HG03066 (cell line): ENCODE measurements around the gene SLC25A41.

Experiments used
- ATAC-seq: cut with Tn5 transposase; IDR thresholded peaks from one replicate; pipeline ENCODE4 v1.9.1; 2021; ENCODE audit warnings: low read depth; ENCODE audit not compliant: unreplicated experiment

SLC25A41 gene

DNA sequence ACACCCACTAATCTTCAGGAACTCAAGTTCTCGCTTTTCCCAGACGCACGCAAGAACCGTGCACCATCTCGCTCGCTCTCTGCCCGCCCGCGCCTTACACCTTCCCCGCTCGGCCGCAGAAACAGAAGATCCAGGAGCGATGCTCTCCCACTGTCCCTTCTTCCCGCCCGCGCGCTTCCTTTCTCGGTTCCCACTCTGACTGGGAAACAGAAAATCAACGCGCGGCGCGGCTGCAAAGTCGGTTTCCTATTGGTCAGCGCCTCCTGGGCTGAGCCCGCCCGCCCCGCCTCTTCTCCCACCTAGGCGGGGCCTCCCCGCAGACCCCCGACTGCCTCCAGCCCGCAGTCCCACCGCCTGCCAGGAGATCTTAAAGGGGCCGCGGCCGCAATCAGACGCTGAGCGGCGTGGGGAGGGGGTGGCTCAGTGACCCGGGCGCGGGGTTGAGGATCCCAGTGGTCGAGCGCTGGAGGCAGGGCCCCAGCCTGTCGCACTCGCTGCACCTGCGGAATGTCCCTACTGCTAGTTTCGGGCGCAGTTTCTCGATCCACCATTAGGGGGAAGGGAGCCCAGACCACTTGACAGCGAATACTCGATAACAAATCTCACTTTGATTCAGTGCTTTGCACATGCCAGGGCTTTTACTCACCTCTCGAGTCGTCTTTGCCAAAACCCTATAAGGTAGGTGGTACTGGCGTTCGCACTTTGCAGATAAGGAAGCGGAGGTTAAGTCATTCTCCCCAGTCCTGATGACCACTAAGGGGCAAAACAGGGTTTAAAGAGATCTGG, 26.7 kb upstream of the SLC25A41 start:
- peak; percentile 74 for ATAC-seq

DNA sequence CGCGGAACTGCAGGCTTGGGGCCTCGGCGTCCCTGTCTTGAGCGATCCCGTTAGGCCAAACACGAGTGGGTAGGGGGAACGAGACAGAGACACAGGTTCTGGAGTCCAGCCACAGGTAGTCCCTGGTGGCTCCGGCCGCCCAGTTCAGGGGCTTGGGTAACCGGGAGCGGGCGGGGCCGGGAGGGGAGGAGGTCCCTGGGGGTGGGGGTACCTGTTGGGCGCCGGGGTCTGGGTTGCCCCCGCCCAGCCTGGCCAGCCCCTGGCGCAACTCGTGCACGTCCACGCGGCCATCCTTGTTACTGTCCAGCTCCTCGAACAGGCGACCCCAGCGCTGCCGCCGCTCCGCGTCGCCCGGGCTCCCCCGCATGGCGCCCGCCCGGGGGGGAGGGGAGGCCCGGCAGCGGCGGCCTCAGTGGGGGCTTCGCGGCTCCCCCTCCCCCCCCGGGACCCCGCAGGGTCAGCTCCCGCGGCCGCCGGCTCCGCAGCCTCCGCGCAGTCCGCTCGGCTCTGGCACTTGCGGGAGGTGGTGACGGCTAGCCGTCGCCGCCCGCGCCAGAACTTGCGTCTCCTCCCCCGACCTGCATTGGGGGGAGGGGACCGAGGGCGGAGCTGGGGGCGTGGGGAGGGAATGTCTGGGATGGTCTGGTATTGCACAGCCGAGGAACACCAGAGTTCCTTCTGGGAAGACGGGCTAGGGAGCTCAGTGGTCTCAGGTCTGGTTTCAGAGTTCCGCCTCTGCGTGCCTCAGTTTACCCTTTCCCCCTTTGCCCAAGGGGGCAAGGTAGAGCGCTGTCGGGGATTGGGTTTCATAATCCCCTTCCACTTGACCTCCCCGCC, 25.9 kb upstream of the SLC25A41 start, which contains the start of gene SLC25A23:
Gene SLC25A23, minus strand, starts transcription at position 531 of the 837 bp plus-strand sequence. Its CDS starts 164 bp downstream, at position 367.
- ATAC-seq: no peak

DNA sequence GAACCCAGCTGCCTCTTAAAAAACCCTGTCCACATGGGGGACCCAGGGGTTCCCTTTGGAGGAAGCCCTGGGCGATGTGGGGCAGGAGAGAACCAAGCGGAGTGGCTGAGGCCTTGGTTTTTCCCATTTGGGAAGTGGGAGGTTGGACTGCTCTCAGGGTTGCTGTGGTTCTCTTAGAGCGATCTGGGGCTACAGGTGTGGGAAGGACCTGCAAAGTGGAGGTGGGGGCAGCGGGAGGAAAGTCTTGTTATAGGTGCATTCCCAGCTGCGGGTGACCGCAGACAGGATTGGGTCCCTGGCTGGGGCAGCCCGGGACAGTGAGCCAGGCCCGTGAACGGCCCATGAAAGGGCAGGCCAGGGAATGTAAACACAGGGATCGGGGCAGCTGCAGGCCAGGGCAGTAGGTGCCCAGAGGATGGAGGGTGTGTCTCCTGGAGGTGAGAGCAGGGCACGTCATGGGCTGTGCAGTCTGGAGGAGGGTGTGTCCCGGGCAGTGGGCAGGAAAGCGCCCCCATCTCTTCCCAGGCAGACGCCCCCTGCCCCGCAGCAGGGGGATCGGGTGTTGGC, 25.2 kb upstream of the SLC25A41 start:
- ATAC-seq: no peak

DNA sequence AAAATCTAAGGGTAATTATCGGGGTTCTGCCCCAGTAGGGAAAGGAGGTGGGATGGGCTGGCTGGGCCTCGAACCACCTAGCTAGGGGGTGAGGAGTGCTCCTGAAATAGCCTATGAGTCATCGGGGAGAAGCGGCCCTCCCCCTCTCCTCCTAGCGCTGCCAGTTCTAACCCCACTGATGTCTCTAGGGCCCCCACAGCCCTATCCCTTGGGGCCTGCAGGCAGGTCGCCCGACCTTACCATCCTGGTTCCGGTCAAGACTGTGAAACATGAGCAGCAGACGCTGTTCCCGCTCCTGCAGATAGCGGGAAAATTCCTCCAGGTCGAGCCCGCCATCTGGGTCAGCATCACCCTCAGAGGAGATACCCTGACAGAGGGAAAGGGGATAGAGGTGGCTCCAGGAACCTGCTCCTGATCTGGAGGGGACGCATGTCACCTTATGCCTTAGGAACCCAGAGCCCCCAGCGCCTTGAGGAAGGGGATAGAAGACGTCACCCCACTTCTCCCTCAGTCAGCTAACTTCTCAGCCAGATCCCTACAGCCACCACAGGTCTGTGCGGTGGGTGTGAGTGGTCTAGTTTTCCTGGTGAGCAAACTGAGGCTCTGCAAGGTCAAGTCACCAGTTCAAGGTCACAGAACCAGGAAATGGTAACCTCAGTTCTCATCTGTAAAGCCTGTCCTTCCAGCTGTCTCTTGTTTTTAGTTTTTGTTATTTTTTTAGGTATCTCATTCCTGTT, 24.6 kb upstream of the SLC25A41 start:
- ATAC-seq: no peak

DNA sequence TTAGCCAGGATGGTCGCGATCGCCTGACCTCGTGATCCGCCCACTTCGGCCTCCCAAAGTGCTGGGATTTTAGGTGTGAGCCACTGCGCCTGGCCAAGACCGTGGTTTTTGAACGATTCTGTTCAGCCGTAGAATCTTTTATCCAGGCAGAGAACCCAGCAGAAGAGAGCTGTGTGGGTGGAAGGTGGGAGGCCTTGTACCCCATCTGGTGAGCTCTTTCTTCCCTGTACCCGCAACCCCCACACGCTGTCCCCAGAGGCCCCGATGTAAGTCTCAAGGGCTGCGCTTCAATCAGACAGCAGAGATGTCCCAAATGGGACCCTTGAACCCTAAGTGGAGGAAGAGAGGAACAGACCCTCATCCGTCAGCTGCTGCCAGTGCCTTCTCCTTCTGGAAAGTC, 22.4 kb upstream of the SLC25A41 start:
- no peak for ATAC-seq

DNA sequence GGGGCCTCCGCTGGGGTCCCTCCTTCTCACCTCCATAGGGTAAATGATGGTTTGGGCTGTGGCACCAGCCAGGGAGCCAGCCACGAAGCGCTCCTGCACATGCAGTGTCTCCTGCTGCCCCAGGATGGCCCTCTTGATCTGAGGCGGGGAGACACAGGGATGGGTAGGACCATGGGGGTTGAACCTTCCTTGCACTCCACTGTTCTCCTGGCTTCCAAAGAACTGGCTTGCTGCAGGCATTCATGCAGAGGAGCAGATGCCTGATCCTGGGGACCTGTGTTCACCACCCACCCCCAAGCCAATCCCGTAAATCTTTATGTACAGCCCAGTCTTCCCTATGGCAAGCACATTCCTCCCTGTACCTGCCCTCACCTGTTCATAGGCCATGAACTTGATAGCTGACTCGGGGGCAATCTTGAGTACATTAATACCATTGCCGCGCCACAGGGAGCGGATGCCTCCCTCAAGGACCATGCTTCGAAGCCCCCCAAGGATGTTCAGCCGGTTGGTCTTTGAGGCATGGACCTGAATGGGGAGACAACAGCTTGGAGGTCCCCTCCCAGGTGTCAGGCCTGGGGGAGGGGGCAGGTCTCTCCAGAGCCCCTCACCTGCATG, 20.5 kb upstream of the SLC25A41 start:
- ATAC-seq: no peak

DNA sequence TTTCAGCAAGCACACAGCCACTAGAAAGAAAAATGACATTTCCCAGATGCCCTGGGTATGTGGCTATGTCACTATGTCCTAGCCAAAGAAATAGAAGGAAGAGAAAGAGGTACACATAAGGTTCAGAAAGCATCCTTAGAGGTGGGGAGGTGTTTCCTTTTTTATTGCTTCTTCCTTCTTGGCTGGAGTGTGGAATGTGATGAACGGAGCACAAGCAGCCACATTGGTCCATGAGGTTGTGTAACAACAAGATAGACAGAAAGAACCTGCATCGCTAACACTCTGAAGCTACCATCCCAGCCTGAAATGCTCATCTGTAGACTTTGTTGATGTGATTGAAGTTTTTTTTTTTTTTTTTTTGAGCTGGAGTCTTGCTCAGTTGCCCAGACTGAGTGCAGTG, 19.3 kb upstream of the SLC25A41 start:
- no peak for ATAC-seq

DNA sequence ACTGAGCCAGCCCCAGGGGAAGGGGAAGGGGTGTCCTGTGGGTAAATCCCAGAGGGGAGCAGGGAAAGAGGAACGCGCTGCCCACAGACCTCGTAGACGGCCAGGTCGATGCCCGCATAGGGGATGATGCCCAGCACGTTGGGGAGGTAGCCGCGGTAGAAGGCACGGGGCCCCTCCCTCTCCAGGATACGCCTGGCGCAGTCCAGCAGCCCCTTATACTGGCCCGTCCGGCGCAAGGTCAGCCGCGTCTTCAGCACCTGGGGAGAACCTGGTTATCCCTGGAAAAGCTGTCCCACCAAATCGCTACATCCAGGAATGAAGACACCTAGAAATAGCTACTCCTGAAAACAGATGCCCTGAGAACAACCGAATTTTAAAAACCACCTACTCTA, 18.7 kb upstream of the SLC25A41 start:
- no peak for ATAC-seq

DNA sequence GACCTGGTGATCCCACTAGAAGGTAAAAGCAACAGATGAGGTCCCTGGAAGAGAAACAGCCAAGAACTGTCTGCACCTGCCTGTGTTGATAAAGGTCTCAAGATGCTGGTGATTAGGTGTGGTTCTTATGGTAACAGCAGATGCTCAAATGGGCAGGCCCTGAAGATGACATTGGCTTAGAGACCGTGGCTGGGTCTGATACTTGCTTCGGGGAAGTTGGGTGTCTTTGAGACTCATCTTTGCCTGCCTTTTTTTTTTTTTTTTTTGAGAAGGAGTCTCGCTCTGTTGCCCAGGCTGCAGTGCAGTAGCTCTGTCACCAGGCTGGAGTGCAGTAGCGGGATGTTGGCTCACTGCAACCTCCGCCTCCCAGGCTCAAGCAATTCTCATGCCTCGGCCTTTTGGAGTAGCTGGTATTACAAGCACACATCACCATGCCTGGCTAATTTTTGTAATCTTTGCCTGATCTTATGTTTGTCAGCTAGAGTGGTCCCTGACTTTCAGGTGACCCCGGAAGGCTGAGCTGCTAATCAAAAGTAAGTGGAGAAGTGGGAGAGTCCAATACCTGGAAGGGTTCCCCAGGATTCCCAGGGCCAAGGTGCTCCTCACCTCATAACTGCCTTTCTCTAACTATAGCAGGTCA, 18.1 kb upstream of the SLC25A41 start:
- no peak for ATAC-seq

DNA sequence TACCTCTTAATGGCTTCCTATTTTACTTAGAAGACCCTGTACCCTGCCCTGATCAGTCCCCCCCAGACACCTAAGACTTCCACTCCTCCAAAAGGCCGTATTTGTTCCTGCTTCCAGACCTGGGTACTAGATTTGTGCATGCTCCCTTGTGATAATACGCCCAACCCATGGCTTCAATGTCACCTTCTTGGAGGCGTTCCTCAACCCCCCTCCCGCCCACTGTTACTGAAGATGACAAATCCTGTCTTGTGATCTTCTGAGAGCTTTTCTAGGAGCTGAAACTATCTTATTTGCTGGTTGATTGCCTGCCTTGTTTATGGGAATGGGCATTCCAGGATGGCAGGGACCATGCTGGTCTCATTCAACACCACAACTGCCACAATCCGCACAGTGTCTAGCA, 16.6 kb upstream of the SLC25A41 start:
- ATAC-seq: no peak

DNA sequence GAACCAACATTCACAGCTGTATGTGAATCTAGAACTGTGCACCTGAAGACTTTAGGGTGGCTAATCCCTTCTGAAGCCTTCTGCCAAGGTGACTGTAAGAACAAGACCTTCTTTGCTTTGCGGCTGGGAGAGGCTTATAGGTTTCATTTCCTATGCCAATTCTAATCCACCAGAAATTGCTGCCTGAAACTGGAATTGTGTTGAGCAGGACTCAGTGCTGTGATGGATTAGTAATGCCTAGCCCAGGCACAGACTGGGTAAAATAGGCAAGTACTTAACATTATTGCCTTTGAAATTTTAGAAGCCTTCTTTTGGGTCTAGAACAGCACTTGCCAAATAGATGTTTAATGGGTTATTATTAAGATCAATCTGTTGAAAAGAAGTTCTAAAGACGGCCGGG, 14.5 kb upstream of the SLC25A41 start:
- no peak for ATAC-seq

DNA sequence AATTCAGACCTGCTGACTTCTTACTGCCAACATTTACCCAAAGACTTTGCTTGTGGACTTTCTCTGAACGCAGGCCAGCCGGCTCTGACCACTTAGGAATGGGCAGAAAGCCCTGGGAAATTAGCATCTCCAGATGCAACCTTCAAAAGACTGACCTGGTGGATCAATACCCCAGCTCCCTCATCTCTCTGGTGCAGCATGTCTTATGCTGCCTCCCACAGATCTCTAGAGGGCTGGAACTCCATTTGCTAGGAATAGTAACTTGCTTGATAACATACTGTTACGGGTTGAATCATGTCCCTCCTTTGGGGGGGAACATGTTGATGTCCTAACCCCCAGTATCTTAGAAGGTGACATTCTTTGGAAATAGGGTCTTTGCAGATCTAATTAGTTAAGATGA, 12.9 kb upstream of the SLC25A41 start:
- no peak for ATAC-seq

DNA sequence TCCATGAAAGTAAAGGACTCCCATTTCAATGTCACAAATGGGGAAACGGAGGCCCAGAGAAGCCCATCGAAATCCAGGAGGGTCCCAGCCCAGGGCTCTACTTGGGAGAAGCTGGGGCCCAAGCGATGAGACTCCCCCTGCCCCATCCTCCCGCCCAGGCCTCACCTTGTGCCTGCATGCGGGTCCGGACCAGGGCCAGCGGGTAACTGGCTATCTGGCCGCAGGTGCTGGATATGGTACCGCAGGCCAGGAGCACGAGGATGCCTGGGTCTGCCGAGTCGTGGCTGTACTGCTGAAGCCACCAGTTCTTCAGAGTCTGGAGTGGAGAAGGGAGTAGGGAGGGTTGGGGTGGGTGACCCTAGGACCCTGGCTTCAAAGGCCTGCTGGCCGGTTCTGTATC, 10.4 kb upstream of the SLC25A41 start:
- no peak for ATAC-seq

DNA sequence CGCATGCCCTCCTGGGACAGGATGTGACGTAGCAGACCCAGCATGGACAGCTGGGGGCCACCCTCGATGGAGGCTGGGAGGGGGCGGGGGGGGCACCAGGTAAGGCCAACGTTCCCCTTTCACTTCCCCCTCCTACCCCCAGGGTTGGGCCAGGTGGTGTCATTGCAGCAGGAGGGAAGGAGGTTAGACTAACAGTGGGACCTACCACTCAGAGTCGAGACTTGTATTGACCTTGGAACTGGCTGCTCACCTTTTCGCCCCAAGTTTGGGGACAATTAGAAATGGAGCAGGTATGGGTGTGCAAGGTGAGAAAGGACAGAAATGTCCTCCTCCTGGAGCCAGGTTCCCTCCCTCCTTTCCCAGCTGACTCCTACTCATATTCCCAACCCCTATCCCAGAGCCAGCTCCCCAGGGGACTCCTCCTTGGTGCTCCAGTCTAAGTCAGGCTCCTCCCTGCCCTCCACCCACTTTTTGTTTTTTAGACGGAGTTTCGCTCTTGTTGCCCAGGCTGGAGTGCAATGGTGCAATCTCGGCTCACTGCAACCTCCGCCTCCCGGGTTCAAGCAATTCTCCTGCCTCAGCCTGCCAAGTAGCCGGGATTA, 8.6 kb upstream of the SLC25A41 start:
- ATAC-seq: no peak

DNA sequence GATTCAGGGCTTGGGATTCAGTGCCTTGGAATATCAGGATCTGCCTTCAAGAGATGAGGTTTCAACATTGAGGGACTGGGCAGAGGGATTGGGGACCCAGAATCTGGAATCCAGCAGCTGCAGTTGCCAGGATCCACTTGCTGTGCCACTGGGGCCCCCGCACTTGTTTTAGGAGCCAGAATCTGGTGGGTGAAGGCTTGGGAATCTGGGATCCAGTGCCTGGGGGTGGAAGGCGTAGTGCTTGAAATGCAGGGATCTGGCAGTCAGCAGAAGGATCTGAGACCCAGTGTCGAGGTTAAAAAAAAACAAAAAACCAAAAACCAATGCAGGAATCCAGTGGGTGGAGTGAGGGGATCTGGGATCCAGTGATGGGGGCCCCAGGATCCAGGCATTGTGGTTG, 7.3 kb upstream of the SLC25A41 start:
- ATAC-seq: no peak

DNA sequence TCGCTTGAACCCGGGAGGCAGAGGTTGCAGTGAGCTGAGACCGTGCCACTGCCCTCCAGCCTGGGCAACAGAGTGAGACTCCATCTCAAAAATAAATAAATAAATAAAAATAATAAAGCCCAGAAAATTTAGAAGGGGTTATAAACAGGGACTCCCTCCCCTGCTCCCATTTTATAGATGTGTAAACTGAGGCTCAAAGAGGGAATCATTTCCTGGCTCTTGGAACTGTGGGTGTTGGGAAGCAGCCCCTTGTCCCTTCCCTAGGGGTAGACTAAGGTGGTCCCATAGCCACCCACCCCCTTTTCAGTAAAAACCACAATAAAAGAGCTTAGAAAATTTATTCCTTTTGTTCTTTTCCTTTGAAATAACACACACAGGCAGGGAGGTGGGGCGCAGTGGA, 6.2 kb upstream of the SLC25A41 start:
- no peak for ATAC-seq

DNA sequence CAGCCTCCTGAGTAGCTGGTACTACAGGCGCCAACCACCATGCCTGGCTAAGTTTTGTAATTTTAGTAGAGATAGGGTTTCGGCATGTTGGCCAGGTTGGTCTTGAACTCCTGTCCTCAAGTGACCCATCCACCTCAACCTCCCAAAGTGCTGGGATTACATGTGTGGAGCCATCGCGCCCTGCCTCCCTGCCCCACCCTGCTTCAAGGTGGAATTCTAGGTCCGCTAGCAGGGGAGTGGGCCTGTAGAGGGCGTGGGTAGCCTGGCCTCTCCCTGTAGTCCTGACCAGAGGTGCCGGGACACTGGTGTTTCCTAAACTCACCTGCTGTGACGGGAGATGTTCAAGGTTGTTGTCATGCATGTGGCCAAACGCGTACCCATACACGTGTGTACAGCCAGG, 398 bp downstream of the SLC25A41 start:
- ATAC-seq: no peak

DNA sequence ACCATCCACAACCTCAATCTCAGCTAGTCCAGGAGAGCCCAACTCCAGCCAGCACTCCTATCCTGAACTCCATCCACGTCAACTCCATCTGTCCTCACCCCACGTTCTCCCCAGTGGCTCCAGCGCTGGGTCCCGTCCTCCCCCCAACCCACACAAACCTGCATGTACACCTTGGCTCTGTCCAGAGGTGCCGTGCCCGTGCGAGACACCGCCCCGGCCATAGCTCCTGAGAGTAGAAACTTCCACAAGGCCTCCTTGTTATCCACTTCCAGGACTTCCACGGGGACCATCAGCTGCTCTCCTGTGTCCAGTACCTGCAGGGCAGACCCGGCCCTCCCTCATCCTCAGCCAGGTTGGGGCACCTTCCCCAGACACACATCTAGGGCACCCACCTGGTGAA, 1.7 kb downstream of the SLC25A41 start:
- no peak for ATAC-seq

DNA sequence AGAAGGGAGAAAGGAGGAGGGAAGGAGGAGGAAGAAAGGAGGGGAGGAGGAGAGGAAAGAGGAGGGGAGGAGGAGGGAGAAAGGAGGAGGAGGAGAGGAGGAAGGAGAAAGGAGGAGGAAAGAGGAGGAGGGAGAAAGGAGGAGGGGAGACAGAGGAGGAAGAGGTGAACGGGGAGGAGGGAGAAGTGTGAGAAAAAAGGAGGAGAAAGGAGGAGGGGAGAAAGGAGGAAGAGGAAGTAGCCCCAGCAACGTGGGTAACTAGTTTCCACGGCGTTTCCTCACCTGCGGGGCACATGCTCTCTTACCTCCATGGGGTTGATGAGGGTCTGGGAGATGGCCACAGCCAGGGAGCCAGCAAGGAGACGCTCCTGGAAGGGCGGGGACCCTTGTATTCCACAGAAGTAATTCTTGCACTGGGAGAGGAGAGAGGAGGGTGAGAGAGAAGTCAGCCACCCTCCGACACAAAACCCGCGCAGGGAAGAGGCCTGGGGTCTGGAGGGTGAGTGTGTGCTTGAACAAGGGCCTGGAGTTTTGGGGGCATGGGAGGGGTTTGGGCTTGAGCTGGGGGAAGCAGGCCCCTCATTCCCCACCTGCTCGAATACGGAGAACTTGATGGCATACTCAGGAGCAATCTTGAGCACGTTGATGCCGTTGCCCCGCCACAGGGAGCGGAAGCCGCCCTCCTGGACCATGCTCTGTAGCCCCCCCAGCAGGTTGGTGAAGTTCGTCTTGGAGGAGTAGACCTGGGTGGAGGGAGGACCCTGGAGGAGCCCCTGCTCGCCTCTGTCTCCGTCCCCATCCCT, 3.9 kb downstream of the SLC25A41 start:
- no peak for ATAC-seq
